GM18520 (cell line): ENCODE measurements around the gene XIRP2.
"Not testable (repeated sequence)": the region's sequence is repeated elsewhere in the genome, so short reads cannot be mapped to it uniquely, and the experiment has no call there.

Source experiments
- ATAC-seq: cut with Tn5 transposase; IDR thresholded peaks from one replicate; pipeline ENCODE4 v1.9.1; 2021; ENCODE audit not compliant: unreplicated experiment

The XIRP2 gene

GRCh38 chr2:166934817-166935216 lies 46.5 kb downstream of the XIRP2 start:
- no peak for ATAC-seq

DNA sequence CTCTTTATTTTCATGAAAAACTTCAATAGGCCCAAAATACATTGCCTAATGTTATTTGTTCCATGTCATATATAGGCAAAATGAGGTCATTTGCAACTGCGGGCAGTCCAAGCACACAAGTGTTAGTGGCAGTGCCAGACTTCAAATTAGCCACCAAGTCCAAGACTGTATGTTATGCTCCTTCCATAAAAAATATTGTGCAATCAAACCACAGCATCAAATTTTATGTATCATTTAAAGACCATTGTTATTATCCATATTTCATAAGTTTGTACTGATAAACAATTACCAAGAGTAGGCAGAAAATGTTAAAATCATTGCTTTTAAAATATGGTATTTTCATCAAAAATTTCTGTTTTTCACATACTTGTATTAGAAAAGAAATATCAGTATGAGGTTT lies 54.1 kb downstream of the XIRP2 start:
- no peak for ATAC-seq

GRCh38 chr2:166944909-166945308 lies 56.6 kb downstream of the XIRP2 start:
- no peak for ATAC-seq

DNA sequence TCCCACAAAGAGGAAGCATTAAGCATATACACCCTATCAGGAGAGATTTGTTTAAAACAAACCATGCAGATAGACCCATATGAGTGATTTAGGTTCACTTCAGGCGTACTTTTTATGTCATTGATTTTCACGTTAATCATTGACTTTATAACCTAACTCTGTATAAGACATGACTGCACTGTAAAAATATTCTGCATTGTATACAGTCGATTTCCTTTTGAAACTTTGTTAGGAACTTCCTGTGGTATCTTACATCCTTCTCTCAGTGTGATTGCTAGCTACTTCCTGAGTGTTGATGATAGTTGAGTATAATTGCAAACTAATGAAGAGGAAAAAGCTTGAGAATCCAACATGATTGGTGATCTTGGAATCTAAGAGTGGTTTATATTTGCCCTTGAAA lies 69.4 kb downstream of the XIRP2 start:
- no peak for ATAC-seq

DNA sequence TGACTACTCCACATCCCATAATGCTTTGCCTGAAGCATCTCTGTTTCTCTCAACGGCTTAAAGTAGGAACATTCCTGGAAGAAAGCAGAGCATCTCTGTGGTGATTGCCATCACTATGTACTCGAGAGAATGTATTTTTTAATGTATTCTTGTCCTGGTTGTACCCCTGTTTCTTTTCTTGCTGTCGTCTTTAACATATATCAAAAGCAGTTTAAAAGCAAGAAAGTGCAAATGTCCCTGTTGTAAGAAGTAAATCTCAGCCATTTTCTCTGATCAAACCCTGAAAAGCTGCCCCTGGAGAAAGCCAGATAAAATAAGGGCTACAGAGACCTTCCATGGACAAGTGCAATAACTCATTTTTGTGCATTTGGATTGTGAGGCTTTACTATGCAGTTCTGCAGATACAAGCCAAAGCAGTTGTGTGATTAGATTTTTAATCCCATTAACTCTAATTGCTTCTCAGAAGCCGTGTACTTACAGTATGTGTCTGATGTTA lies 70.8 kb downstream of the XIRP2 start:
- no peak for ATAC-seq

DNA sequence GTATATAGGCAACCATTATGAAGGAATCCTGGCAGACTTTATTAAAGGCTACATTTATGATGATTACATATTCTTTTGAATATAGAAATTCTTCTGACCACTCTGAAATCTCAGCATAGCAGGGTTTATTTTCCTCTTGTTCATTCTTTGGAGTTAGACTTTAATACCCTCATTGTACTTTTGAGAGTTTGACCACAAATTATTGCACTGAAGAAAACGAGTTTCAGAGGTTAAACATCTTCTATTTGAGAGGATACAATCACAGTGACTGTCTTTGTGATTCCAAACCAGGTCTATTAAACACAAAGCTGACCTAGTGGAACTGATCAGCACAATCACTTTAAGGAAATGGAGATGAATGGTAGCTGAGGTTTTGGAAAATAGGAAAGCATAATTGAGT lies 71.3 kb downstream of the XIRP2 start:
- ATAC-seq = no peak

DNA sequence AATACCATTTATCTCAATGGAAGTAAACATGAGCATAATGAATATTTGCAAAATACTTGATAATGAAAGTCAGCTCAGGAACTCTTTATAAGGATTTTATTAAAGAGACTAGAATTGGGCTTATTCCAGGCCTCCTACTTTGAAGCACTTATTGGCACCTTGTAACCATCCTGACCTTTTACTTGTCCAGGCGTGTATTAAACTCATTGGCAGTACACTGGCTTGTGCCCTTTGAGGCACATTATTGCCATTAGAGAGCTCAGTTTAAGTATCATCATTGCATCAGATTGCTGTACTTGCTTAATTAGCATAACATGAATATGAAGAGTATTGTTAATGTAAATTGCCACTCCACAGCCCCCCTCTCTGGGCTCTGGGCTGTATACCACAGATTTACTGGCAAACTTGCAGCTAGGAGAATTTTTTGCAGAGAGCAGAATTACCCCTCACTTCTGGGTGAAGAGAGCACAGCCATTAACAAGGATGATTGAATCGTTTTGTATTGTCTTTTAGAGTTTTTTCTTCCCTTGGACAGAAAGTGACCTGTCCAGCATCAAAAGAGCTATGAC lies 72.5 kb downstream of the XIRP2 start:
- ATAC-seq = no peak

GRCh38 chr2:166961933-166962332 lies 73.7 kb downstream of the XIRP2 start:
- no peak for ATAC-seq

- ATAC-seq = no peak
Measured at GRCh38 chr2:166969486-166969885, 81.2 kb downstream of the XIRP2 start.

- ATAC-seq = no peak
Measured at GRCh38 chr2:166972002-166972401, 83.7 kb downstream of the XIRP2 start.

GRCh38 chr2:166972418-166972817 lies 84.1 kb downstream of the XIRP2 start:
- ATAC-seq = no peak

DNA sequence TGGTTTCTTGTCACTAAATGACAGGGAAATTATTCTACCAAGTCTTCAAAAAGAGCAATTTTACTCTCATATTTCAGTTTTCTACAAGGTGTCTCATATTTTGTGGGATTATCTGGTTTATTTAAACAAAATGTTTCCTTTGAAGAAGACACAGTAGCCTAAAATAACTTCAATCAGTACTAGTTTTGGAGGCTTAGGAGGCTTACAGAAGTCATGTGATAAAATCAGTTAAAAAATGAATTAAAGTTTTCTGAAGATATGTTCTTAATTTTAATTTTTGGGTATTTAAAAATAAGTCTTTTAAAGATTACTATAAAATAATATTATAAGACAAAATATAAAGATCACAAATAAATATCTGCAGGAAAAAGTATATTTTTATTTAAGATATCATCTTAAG lies 95.9 kb downstream of the XIRP2 start:
- ATAC-seq = no peak

- ATAC-seq = no peak
Measured at GRCh38 chr2:166984797-166985196, 96.5 kb downstream of the XIRP2 start.

DNA sequence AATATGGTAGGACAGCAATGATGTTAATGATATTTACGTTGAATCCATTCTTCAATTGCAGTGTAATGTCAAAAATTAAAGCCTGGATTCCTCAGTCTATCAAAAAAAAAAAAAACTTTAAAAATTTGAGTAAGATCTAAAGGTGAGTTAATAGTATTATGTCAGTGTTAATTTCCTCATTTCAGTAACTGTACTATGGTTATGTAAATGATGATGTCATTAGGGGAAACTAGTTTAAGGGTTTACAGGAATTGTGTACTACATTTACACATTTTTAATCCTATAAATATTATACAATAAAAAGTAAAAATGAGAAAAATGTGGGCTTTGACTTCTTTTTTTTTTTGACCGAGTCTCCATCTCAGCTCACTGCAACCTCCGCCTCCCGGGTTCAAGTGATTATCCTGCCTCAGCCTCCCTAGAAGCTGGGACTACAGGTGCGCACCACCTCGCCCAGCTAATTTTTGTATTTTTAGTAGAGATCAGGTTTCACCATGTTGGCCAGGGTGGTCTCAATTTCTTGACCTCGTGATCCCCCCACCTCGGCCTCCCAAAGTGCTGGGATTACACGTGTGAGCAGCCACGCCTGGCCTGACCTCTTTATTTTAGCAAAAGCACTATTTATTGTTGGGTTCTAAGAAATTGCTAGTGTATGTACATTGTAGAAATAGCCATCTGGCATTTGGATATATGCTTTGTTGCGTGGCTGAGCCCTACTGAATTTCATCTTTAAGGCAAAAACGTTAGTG lies 106.5 kb downstream of the XIRP2 start:
- no peak for ATAC-seq

DNA sequence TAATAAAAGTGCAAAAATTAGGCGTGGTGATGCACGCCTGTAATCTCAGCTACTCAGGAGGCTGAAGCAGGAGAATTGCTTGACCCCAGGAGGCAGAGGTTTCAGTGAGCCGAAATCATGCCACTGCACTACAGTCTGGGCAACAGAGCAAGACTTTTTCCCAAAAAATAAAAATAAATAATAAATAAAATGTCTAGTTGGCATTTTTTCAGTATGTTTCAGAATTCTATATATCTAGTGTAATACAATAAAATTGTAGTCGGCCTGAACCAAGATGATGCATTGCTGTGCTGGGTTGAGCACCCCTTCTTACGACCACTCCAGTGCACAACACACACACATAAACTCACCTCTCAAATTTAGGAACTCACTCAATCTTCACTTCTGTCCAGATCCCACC lies 108.2 kb downstream of the XIRP2 start:
- no peak for ATAC-seq

DNA sequence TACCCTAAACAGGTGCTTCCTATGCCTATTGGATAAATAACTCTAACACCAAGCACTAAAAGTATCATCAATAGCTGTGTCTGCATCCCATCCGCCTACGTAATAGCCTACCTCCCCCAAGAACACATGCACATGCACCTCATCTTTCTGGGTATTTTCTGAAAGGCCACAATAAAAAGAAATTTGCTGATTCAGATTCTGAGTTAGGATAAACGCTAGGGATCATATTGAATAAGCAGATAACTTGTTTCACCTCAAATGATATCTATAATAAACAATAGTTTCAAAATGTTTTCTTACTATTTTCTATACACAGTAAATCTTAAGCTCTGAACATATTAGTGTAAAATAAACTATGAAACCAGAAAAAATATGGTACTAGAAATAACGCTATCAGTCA lies 112.9 kb downstream of the XIRP2 start:
- ATAC-seq = no peak

DNA sequence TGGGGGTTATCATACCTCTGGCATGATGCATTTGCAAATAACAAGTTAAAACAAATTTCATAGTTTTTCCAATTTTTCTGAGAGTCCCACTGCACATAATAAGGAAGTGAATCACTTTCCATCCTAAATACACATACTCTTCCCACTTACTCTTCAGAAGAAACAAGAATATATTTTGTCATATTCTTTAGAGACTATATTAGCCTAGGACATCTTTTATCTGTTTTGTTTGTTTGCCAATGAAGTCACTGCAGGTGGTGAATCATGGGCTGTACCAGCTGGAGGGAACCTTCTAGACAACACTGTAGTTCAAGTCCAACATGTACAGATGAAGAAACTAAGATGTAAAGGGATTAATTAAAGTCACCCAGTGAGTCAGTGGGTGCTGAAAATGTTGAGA lies 116.8 kb downstream of the XIRP2 start:
- no peak for ATAC-seq

DNA sequence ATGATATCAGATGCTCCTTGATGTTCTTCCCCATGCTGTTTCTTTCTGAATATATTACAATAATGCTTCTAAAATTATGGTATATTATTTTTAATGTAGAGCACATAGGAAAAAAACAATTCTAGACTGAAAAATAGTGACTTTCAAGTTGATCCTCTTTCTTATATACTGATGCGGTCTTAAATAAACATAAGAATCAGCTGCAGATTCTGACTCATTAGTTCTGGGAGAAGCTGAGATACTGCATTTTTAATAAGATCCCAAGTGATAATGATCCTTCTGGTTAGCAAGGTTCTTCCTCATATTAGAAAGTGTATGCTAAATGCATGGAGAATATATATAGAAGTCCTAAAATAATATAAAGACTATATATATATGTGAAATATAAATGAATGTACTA lies 124.9 kb downstream of the XIRP2 start:
- no peak for ATAC-seq

- no peak for ATAC-seq
Measured at GRCh38 chr2:167015806-167016205, 127.5 kb downstream of the XIRP2 start.

DNA sequence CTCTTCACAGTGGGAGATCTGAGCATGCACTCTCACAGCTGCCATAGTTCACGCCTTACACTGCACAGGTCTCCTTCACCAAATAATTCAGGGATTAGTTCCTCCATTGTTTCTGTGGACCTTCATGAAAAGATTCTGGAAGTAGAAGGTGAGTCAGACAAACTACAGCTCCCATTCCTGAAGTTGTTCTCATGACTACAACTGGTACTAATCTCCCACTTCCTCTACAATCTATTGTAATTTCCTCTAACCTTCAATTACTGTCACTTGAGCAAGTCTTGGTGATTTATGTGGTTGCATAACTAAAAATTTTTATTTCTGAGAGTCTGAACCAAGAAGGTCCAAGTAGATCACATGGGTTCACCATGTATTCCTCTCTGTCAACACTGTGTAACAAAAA lies 128.7 kb downstream of the XIRP2 start:
- no peak for ATAC-seq

- no peak for ATAC-seq
Measured at GRCh38 chr2:167018590-167018989, 130.3 kb downstream of the XIRP2 start.

GRCh38 chr2:167028503-167028902 lies 140.2 kb downstream of the XIRP2 start:
- ATAC-seq = no peak

GRCh38 chr2:167034976-167035375 lies 146.7 kb downstream of the XIRP2 start:
- not testable (repeated sequence) for ATAC-seq
